Memory B cell (primary cell): ENCODE data around the gene FTCD.

Source experiments
- ATAC-seq: fragments of 150-1000 bp; cut with Tn5 transposase; 2 replicates; pipeline ENCODE4 v1.10.0; 2021; ENCODE audit warnings: low read depth, mild to moderate bottlenecking, moderate library complexity
- DNase-seq, 2 donors: peaks; one replicate each; pipeline ENCODE4 v3.0.0; 2022; ENCODE audit warnings: low spot score in 2 of 2
- H3K27ac Mint-ChIP-seq: one replicate; pipeline ENCODE4 v1.8.0; 2022; ENCODE audit warnings: mild to moderate bottlenecking, moderate library complexity, mixed read lengths
- H3K27me3 Mint-ChIP-seq: one replicate; pipeline ENCODE4 v1.8.0; 2022; ENCODE audit warnings: mixed read lengths
- H3K36me3 Mint-ChIP-seq: one replicate; pipeline ENCODE4 v1.8.0; 2022; ENCODE audit warnings: mild to moderate bottlenecking, mixed read lengths
- H3K4me1 Mint-ChIP-seq: one replicate; pipeline ENCODE4 v1.8.0; 2022; ENCODE audit warnings: mixed read lengths
- H3K4me3 Mint-ChIP-seq: one replicate; pipeline ENCODE4 v1.8.0; 2022; ENCODE audit warnings: mild to moderate bottlenecking, moderate library complexity, mixed read lengths
- H3K9me3 Mint-ChIP-seq: one replicate; pipeline ENCODE4 v1.8.0; 2022; ENCODE audit warnings: mixed read lengths

FTCD gene

GRCh38 chr21:46124083-46124925, 31.1 kb downstream of the FTCD start:
- no peak overlapping the region for H3K4me3 Mint-ChIP-seq
- ATAC-seq = no peak
- peaks cover 6% of the 10 kb centered on the region for H3K9me3 Mint-ChIP-seq
- peaks cover 5% of the 10 kb centered on the region for H3K4me1 Mint-ChIP-seq
- no peak for DNase-seq
- H3K27ac Mint-ChIP-seq = no peak overlapping the region
- H3K27me3 Mint-ChIP-seq = peaks cover 8% of the 10 kb centered on the region
- H3K36me3 Mint-ChIP-seq = no peaks in the 10 kb centered on the region

GRCh38 chr21:46122758-46123683, 32.4 kb downstream of the FTCD start:
- Mint-ChIP-seq H3K27me3 (peaks cover 8% of the 10 kb centered on the region), H3K4me3 (no peak overlapping the region), H3K27ac (no peak overlapping the region), H3K9me3 (peaks cover 6% of the 10 kb centered on the region), H3K4me1 (peaks cover 5% of the 10 kb centered on the region), H3K36me3 (no peaks in the 10 kb centered on the region)
- ATAC-seq (no peak), DNase-seq (no peak)

GRCh38 chr21:46122237-46122671, 33.1 kb downstream of the FTCD start:
- Mint-ChIP-seq H3K4me3 (no peak overlapping the region), H3K27me3 (peaks cover 8% of the 10 kb centered on the region), H3K4me1 (peaks cover 5% of the 10 kb centered on the region), H3K27ac (no peak overlapping the region), H3K36me3 (no peaks in the 10 kb centered on the region), H3K9me3 (peaks cover 6% of the 10 kb centered on the region)
- ATAC-seq (no peak), DNase-seq (no peak)

- ATAC-seq (no peak), DNase-seq (no peak)
Observed at GRCh38 chr21:46121286-46122221, 33.8 kb downstream of the FTCD start.

GRCh38 chr21:46120301-46121285, 34.8 kb downstream of the FTCD start:
- peaks cover 6% of the 10 kb centered on the region for H3K9me3 Mint-ChIP-seq
- no peak for ATAC-seq
- peaks cover 8% of the 10 kb centered on the region for H3K27me3 Mint-ChIP-seq
- no peaks in the 10 kb centered on the region for H3K36me3 Mint-ChIP-seq
- peaks cover 5% of the 10 kb centered on the region for H3K4me1 Mint-ChIP-seq
- no peak for DNase-seq
- H3K27ac Mint-ChIP-seq = no peak overlapping the region
- no peak overlapping the region for H3K4me3 Mint-ChIP-seq

More at GRCh38 chr21:46121286-46122221, 33.8 kb downstream of the FTCD start:
- Mint-ChIP-seq H3K27ac (no peak overlapping the region), H3K36me3 (no peaks in the 10 kb centered on the region), H3K9me3 (peaks cover 6% of the 10 kb centered on the region), H3K4me3 (no peak overlapping the region), H3K27me3 (peaks cover 8% of the 10 kb centered on the region), H3K4me1 (peaks cover 5% of the 10 kb centered on the region)

GRCh38 chr21:46119637-46120271, 35.6 kb downstream of the FTCD start:
- no peak for DNase-seq
- Mint-ChIP-seq H3K27ac (no peak overlapping the region), H3K27me3 (peaks cover 8% of the 10 kb centered on the region), H3K36me3 (no peaks in the 10 kb centered on the region), H3K9me3 (peaks cover 6% of the 10 kb centered on the region), H3K4me1 (peaks cover 5% of the 10 kb centered on the region), H3K4me3 (no peak overlapping the region)
- ATAC-seq = no peak

GRCh38 chr21:46119144-46119636, 36.2 kb downstream of the FTCD start:
- Mint-ChIP-seq H3K36me3 (no peaks in the 10 kb centered on the region), H3K4me1 (peaks cover 5% of the 10 kb centered on the region), H3K4me3 (no peak overlapping the region), H3K27ac (no peak overlapping the region), H3K9me3 (peaks cover 6% of the 10 kb centered on the region), H3K27me3 (peaks cover 8% of the 10 kb centered on the region)
- ATAC-seq = no peak
- no peak for DNase-seq

- H3K4me1 Mint-ChIP-seq = peaks cover 2% of the 10 kb centered on the region
- peaks cover 3% of the 10 kb centered on the region for H3K9me3 Mint-ChIP-seq
- no peak overlapping the region for H3K27ac Mint-ChIP-seq
- DNase-seq = no peak
- no peaks in the 10 kb centered on the region for H3K36me3 Mint-ChIP-seq
- ATAC-seq = no peak
- H3K27me3 Mint-ChIP-seq = peaks cover 5% of the 10 kb centered on the region
- no peak overlapping the region for H3K4me3 Mint-ChIP-seq
Observed at GRCh38 chr21:46118316-46119143, 36.8 kb downstream of the FTCD start.

- Mint-ChIP-seq H3K27me3 (peaks cover 2% of the 10 kb centered on the region), H3K4me3 (no peak overlapping the region), H3K36me3 (no peaks in the 10 kb centered on the region), H3K27ac (no peak overlapping the region), H3K4me1 (no peaks in the 10 kb centered on the region), H3K9me3 (no peaks in the 10 kb centered on the region)
- ATAC-seq (no peak), DNase-seq (no peak)
Observed at GRCh38 chr21:46117586-46118315, 37.6 kb downstream of the FTCD start.

GRCh38 chr21:46116776-46117585, 38.4 kb downstream of the FTCD start:
- Mint-ChIP-seq H3K4me3 (no peak overlapping the region), H3K4me1 (no peaks in the 10 kb centered on the region), H3K27me3 (no peaks in the 10 kb centered on the region), H3K9me3 (no peaks in the 10 kb centered on the region), H3K36me3 (no peaks in the 10 kb centered on the region), H3K27ac (no peak overlapping the region)
- no peak for DNase-seq
- ATAC-seq = no peak
